Stomach (tissue), 4 donors: ENCODE data around the gene NCAN.

Experiments
- CTCF ChIP-seq, 7 experiments: fragments of 450-650 bp in 4 of 7; fragments of 200-600 bp in 3 of 7; sonication (generic) in 3 of 7; IDR thresholded peaks; one replicate each; pipeline ENCODE4 v1.5.1; 2016 to 2019; ENCODE audit warnings: antibody characterized with exemption in 7 of 7, control low read depth in 2 of 7, mild to moderate bottlenecking in 1 of 7
- POLR2A ChIP-seq, 4 donors: fragments of 450-650 bp; IDR thresholded peaks; one replicate each; pipeline ENCODE4 v1.6.1; 2016; ENCODE audit warnings: antibody characterized with exemption in 4 of 4, control low read depth in 2 of 4, mild to moderate bottlenecking in 1 of 4, moderate library complexity in 1 of 4

- TF ChIP-seq CTCF (IDR thresholded peaks at IDR 0.05), result no peak
- no peak for TF ChIP-seq POLR2A (IDR thresholded peaks at IDR 0.05)
Measured at GRCh38 chr19:19256072-19256969, 44.6 kb downstream of the NCAN start.
